Cardiac muscle cell (in vitro differentiated cells and primary cell): ENCODE data around the gene SLC25A22. TPM values are rescaled to one million over a fixed set of nuclear protein-coding genes. Genes with fewer than 3 reads are reported as not detected.
A peak's percentile ranks its signal among the peaks of the same experiment; 100 is the strongest.

ENCODE experiments used
- DNase-seq, 2 donors: peaks; one replicate each; pipeline versions ENCODE4 v3.0.0 to v3.0.0-alpha.2; 2010 to 2017; ENCODE audit warnings: low read depth in 1 of 2, low spot score in 1 of 2
- H3K27ac ChIP-seq: fragments of 200-600 bp; sonication (generic); 2 replicates; pipeline ENCODE4 v1.5.1; 2016
- H3K27me3 ChIP-seq: fragments of 200-600 bp; sonication (generic); 2 replicates; pipeline ENCODE4 v1.6.0; 2016; ENCODE audit warnings: control low read depth
- H3K36me3 ChIP-seq: fragments of 200-600 bp; sonication (generic); 2 replicates; pipeline ENCODE4 v1.5.1; 2016; ENCODE audit warnings: control low read depth
- H3K4me1 ChIP-seq: fragments of 200-600 bp; sonication (generic); 2 replicates; pipeline ENCODE4 v1.8.1; 2017; ENCODE audit warnings: low read depth, mild to moderate bottlenecking, mixed run types
- H3K4me3 ChIP-seq: fragments of 200-600 bp; sonication (generic); 2 replicates; pipeline ENCODE4 v1.5.1; 2016; ENCODE audit warnings: mild to moderate bottlenecking
- H3K9me3 ChIP-seq: fragments of 200-600 bp; sonication (generic); 2 replicates; pipeline ENCODE4 v1.5.1; 2017; ENCODE audit warnings: low read depth, mild to moderate bottlenecking, control low read depth
- CTCF ChIP-seq: IDR thresholded peaks from 2 replicates; pipeline ENCODE4 v1.5.1; 2012; ENCODE audit warnings: low read depth, mild to moderate bottlenecking, low read length
- polyA plus RNA-seq: library from polyadenylated mRNA; unstranded; fragments of >200 nt; fragmentation: Nextera tagmentation; extraction: Ambion mirVana; gene quantifications from 2 replicates; pipeline ENCODE4 v1.2.1, GENCODE V29; 2016
- total RNA-seq: library from RNA; depleted of rRNA; stranded (reverse); fragments of >200 nt; gene quantifications from 2 replicates; pipeline ENCODE4 v1.2.3, GENCODE V29; 2016

Gene SLC25A22
- total and polyA plus RNA-seq, 2 experiments from 2014 or later = 17.6 to 21.2 TPM

DNA sequence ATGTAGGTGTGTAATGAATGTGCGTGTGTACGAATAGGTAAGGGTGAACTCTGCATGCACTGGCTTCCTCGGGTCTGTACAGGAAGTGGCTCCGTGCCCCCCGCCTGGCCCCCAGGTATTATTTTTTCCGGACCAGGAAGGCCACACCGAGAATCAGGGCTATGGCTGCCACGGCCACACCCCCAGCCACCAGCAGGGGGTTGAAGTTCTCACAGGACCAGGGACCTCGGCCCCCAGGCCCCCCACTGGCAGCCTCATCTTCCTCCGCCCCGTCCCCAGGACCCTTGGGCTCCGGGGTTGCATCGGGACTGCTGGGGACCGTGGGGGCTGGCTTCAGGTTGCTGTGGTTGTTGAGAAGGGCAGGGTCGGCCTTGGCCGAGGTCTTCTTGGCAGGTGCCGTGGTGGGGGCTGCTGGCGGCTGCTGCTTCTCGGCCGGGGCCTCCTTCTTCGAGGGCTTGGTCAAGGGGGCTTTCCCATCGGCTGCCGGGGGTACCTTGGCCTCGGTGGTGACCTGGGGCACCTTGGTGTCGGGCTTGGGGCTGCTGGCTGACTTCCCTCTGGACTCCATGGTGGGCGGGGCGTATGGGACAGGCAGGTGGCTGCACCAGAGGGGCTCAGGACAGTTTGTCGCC lies 10.0 kb downstream of the SLC25A22 start:
- Histone ChIP-seq H3K4me1 (peaks cover 13% of the 10 kb centered on the region), H3K27ac (no peak overlapping the region), H3K27me3 (no peaks in the 10 kb centered on the region), H3K9me3 (no peaks in the 10 kb centered on the region), H3K36me3 (no peaks in the 10 kb centered on the region), H3K4me3 (no peak overlapping the region)
- TF ChIP-seq CTCF = no peak
- DNase-seq = no peak

- TF ChIP-seq CTCF = no peak
- H3K36me3 ChIP-seq = no peaks in the 10 kb centered on the region
- H3K27ac ChIP-seq = no peak overlapping the region
- no peaks in the 10 kb centered on the region for H3K27me3 ChIP-seq
- H3K4me1 ChIP-seq = peaks cover 13% of the 10 kb centered on the region
- no peak overlapping the region for H3K4me3 ChIP-seq
- no peaks in the 10 kb centered on the region for H3K9me3 ChIP-seq
- no peak for DNase-seq
Measured at GRCh38 chr11:787084-787675, 10.9 kb downstream of the SLC25A22 start.

GRCh38 chr11:786235-787083 lies 11.6 kb downstream of the SLC25A22 start:
- no peak for TF ChIP-seq CTCF
- Histone ChIP-seq H3K27ac (no peak overlapping the region), H3K36me3 (no peaks in the 10 kb centered on the region), H3K9me3 (no peaks in the 10 kb centered on the region), H3K4me1 (peaks cover 13% of the 10 kb centered on the region), H3K4me3 (no peak overlapping the region), H3K27me3 (no peaks in the 10 kb centered on the region)
- no peak for DNase-seq

DNA sequence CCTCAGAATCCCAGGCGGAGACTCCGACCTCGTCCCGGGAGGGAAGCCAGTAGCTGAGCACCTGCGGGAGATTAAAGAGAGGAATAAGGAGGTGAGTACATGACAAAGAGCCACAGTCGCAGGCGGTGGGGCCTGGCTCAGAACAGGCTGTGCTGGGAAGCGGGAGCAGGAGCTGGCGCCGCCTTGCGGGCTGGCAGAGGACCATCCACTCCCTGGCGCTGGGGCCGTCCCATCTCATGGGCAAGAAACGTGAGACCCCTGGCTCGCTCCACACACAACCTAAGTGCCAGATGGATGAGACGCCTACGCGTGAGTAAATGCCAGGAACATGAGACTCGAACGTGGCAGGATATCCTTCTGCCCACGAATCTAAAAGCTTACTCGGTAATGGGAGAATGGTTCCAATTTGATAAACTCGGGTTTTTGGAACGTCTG lies 14.5 kb downstream of the SLC25A22 start:
- H3K4me3 ChIP-seq = no peak overlapping the region
- no peaks in the 10 kb centered on the region for H3K9me3 ChIP-seq
- peak; percentile 80 to 89 for DNase-seq
- no peak overlapping the region for H3K27ac ChIP-seq
- H3K27me3 ChIP-seq = no peaks in the 10 kb centered on the region
- H3K36me3 ChIP-seq = no peaks in the 10 kb centered on the region
- TF ChIP-seq CTCF = peak; percentile 87
- H3K4me1 ChIP-seq = peaks cover 7% of the 10 kb centered on the region

- no peak for DNase-seq
- no peak for TF ChIP-seq CTCF
- Histone ChIP-seq H3K27me3 (no peaks in the 10 kb centered on the region), H3K4me3 (no peak overlapping the region), H3K4me1 (peaks cover 10% of the 10 kb centered on the region), H3K36me3 (no peaks in the 10 kb centered on the region), H3K27ac (no peak overlapping the region), H3K9me3 (no peaks in the 10 kb centered on the region)
Measured at GRCh38 chr11:782264-783174, 15.6 kb downstream of the SLC25A22 start.
